Uterus (tissue), 2 donors: ENCODE data around the gene STARD3NL.

Experiments
- CTCF ChIP-seq, 4 experiments: fragments of 200-600 bp in 2 of 4; fragments of 450-650 bp in 2 of 4; sonication (generic) in 2 of 4; IDR thresholded peaks; one replicate each; pipeline ENCODE4 v1.5.1; 2016 to 2019; ENCODE audit warnings: antibody characterized with exemption in 4 of 4, mild to moderate bottlenecking in 2 of 4, moderate library complexity in 1 of 4
- POLR2A ChIP-seq, 2 donors: fragments of 450-650 bp; IDR thresholded peaks; one replicate each; pipeline ENCODE4 v1.6.1; 2016; ENCODE audit warnings: antibody characterized with exemption in 2 of 2, mild to moderate bottlenecking in 1 of 2, moderate library complexity in 1 of 2

GRCh38 chr7:38195804-38196595 lies 18.0 kb downstream of the STARD3NL start:
- TF ChIP-seq CTCF (IDR thresholded peaks at IDR 0.05) (no peak), POLR2A (IDR thresholded peaks at IDR 0.05) (no peak)
